ENCODE measurements around the gene LAMA2. TPM values are rescaled to one million over a fixed set of nuclear protein-coding genes. Genes with fewer than 3 reads are reported as not detected.

The LAMA2 gene
- polyA plus RNA-seq, 1 donor from 2014 or later: 2.5 TPM

- H3K9me3 ChIP-seq (ENCODE audit: low read length): no peaks in the 10 kb centered on the region
- TF ChIP-seq SMC3 (conservative IDR thresholded peaks at IDR 0.05; ENCODE audit: poor library complexity): no peak
- no peak for TF ChIP-seq REST (IDR thresholded peaks at IDR 0.05; ENCODE audit: borderline replicate concordance)
- no peak for TF ChIP-seq EZH2 (IDR thresholded peaks at IDR 0.05; ENCODE audit: borderline replicate concordance, insufficient read depth, low read length, poor library complexity, severe bottlenecking)
- TF ChIP-seq MXI1 (conservative IDR thresholded peaks at IDR 0.05; ENCODE audit: poor library complexity, severe bottlenecking): no peak
- no peak for TF ChIP-seq RAD21 (conservative IDR thresholded peaks at IDR 0.05)
- TF ChIP-seq EP300 (conservative IDR thresholded peaks at IDR 0.05; ENCODE audit: poor library complexity, severe bottlenecking): no peak
- no peak for TF ChIP-seq TAF1 (IDR thresholded peaks at IDR 0.05; ENCODE audit: low read depth)
- TF ChIP-seq CTCF (IDR thresholded peaks at IDR 0.05; ENCODE audit: poor library complexity, severe bottlenecking): no peak
- TF ChIP-seq POLR2AphosphoS5 (IDR thresholded peaks at IDR 0.05): no peak
- H4K20me1 ChIP-seq (ENCODE audit: insufficient read depth): no peaks in the 10 kb centered on the region
- H3F3A ChIP-seq (ENCODE audit: insufficient read depth, low read length, poor library complexity, severe bottlenecking): no peaks in the 10 kb centered on the region
- no peak overlapping the region for H3K4me2 ChIP-seq (ENCODE audit: low read length)
- H3K9me2 ChIP-seq (ENCODE audit: insufficient read depth, low read length): no peaks in the 10 kb centered on the region
- no peak overlapping the region for H3K9ac ChIP-seq (ENCODE audit: low read length)
- H3K36me3 ChIP-seq (ENCODE audit: insufficient read depth, low read length): no peaks in the 10 kb centered on the region
- no peak overlapping the region for H3K27ac ChIP-seq (ENCODE audit: low read length)
- no peaks in the 10 kb centered on the region for H3K27me3 ChIP-seq (ENCODE audit: insufficient read depth, low read depth, low read length)
- no peak overlapping the region for H3K4me3 ChIP-seq (ENCODE audit: low read length)
- no peaks in the 10 kb centered on the region for H3K79me2 ChIP-seq (replicated peaks; ENCODE audit: insufficient read depth, low read length)
- no peak overlapping the region for H2AFZ ChIP-seq (ENCODE audit: low read depth, low read length)
These were observed 593.9 kb downstream of the LAMA2 start for GRCh38 chr6:129476810-129477209.

GRCh38 chr6:129478379-129478778 is 595.4 kb downstream of the LAMA2 start:
- no peaks in the 10 kb centered on the region for H3K27me3 ChIP-seq (ENCODE audit: insufficient read depth, low read depth, low read length)
- H3K9me2 ChIP-seq (ENCODE audit: insufficient read depth, low read length): no peaks in the 10 kb centered on the region

More at GRCh38 chr6:129478379-129478778, 595.4 kb downstream of the LAMA2 start:
- Histone ChIP-seq H4K20me1 (ENCODE audit: insufficient read depth) (no peaks in the 10 kb centered on the region), H3K79me2 (replicated peaks; ENCODE audit: insufficient read depth, low read length) (no peaks in the 10 kb centered on the region), H3K36me3 (ENCODE audit: insufficient read depth, low read length) (no peaks in the 10 kb centered on the region), H3F3A (ENCODE audit: insufficient read depth, low read length, poor library complexity, severe bottlenecking) (no peaks in the 10 kb centered on the region), H3K9me3 (ENCODE audit: low read length) (no peaks in the 10 kb centered on the region), H3K27ac (ENCODE audit: low read length) (no peak overlapping the region), H3K4me3 (ENCODE audit: low read length) (no peak overlapping the region), H3K9ac (ENCODE audit: low read length) (no peak overlapping the region), H3K4me2 (ENCODE audit: low read length) (no peak overlapping the region), H2AFZ (ENCODE audit: low read depth, low read length) (no peak overlapping the region)
- TF ChIP-seq REST (IDR thresholded peaks at IDR 0.05; ENCODE audit: borderline replicate concordance) (no peak), MXI1 (conservative IDR thresholded peaks at IDR 0.05; ENCODE audit: poor library complexity, severe bottlenecking) (no peak), RAD21 (conservative IDR thresholded peaks at IDR 0.05) (no peak), SMC3 (conservative IDR thresholded peaks at IDR 0.05; ENCODE audit: poor library complexity) (no peak), EZH2 (IDR thresholded peaks at IDR 0.05; ENCODE audit: borderline replicate concordance, insufficient read depth, low read length, poor library complexity, severe bottlenecking) (no peak), POLR2AphosphoS5 (IDR thresholded peaks at IDR 0.05) (no peak), CTCF (IDR thresholded peaks at IDR 0.05; ENCODE audit: poor library complexity, severe bottlenecking) (no peak), EP300 (conservative IDR thresholded peaks at IDR 0.05; ENCODE audit: poor library complexity, severe bottlenecking) (no peak), TAF1 (IDR thresholded peaks at IDR 0.05; ENCODE audit: low read depth) (no peak)
